Measurements from ENCODE around the gene DCBLD2. TPM values are rescaled to one million over a fixed set of nuclear protein-coding genes. Genes with fewer than 3 reads are reported as not detected.

DCBLD2 gene
- total RNA-seq, 1 donor from 2014 or later = 145 TPM

DNA sequence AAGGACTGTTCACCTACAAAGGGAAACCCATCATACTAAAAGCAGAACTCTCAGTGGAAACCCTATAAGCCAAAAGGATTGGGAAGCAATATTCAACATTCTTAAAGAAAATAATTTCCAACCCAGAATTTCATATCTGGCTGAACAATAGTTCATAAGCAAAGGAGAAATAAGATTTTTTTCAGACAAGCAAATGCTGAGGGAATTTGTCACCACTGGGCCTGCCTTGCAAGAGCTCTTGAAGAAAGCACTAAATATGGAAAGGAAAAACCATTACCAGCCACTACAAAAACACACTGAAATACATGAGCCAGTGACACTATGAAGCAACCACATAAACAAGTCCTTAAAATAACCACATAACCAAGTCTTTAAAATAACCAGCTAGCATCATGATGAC, 28.9 kb upstream of the DCBLD2 start:
- Histone ChIP-seq H2AFZ (replicated peaks) (no peak overlapping the region), H3F3A (ENCODE audit: low read depth) (no peaks in the 10 kb centered on the region), H3K9ac (no peak overlapping the region), H3K36me3 (no peaks in the 10 kb centered on the region), H3K27me3 (no peaks in the 10 kb centered on the region), H3K4me1 (no peaks in the 10 kb centered on the region), H3K27ac (no peak overlapping the region), H3K9me3 (ENCODE audit: low read depth) (no peaks in the 10 kb centered on the region), H3K4me3 (no peak overlapping the region), H3K79me2 (ENCODE audit: low read depth) (no peaks in the 10 kb centered on the region), H4K20me1 (ENCODE audit: low read depth) (no peaks in the 10 kb centered on the region), H3K4me2 (no peak overlapping the region)
- no peak for DNase-seq (ENCODE audit: low spot score)
- Mint-ChIP-seq H3K9me3 (peaks cover 24% of the 10 kb centered on the region), H3K4me3 (no peak overlapping the region), H3K4me1 (no peaks in the 10 kb centered on the region), H3K36me3 (no peaks in the 10 kb centered on the region), H3K27ac (no peak overlapping the region), H3K27me3 (ENCODE audit: insufficient read depth, low read depth) (no peaks in the 10 kb centered on the region)
- TF ChIP-seq EZH2 (IDR thresholded peaks at IDR 0.05) (no peak), EZH2phosphoT487 (IDR thresholded peaks at IDR 0.05) (no peak)
- TF ChIP-seq, protein P1, sequence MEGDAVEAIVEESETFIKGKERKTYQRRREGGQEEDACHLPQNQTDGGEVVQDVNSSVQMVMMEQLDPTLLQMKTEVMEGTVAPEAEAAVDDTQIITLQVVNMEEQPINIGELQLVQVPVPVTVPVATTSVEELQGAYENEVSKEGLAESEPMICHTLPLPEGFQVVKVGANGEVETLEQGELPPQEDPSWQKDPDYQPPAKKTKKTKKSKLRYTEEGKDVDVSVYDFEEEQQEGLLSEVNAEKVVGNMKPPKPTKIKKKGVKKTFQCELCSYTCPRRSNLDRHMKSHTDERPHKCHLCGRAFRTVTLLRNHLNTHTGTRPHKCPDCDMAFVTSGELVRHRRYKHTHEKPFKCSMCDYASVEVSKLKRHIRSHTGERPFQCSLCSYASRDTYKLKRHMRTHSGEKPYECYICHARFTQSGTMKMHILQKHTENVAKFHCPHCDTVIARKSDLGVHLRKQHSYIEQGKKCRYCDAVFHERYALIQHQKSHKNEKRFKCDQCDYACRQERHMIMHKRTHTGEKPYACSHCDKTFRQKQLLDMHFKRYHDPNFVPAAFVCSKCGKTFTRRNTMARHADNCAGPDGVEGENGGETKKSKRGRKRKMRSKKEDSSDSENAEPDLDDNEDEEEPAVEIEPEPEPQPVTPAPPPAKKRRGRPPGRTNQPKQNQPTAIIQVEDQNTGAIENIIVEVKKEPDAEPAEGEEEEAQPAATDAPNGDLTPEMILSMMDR (IDR thresholded peaks at IDR 0.05) = no peak

DNA sequence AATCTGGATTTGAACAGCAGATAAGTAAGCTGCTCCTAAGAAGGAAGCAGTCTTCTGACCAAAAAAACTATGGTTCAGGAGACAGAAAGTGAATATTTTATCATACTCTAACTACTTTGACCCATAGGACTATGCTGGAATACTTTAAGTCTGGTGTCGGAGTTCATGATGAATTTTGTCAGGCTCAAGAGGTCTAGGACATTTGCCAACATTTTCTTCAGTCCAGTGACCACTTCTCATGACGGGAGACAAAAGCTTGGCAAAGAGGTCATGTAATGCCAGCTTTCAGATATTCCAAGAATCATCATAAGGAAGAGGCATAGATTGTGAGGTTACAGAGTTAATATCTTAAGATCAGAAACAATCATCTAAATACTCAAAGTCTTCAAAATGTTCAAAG, 20.5 kb upstream of the DCBLD2 start:
- Histone ChIP-seq H3K4me2 (no peak overlapping the region), H3K79me2 (ENCODE audit: low read depth) (no peaks in the 10 kb centered on the region), H3K4me1 (no peaks in the 10 kb centered on the region), H3K4me3 (no peak overlapping the region), H3K9ac (no peak overlapping the region), H4K20me1 (ENCODE audit: low read depth) (no peaks in the 10 kb centered on the region), H3K9me3 (ENCODE audit: low read depth) (no peaks in the 10 kb centered on the region), H3K27ac (no peak overlapping the region), H2AFZ (replicated peaks) (no peak overlapping the region), H3F3A (ENCODE audit: low read depth) (no peaks in the 10 kb centered on the region), H3K36me3 (no peaks in the 10 kb centered on the region), H3K27me3 (no peaks in the 10 kb centered on the region)
- H3K36me3 Mint-ChIP-seq = no peaks in the 10 kb centered on the region
- no peak overlapping the region for H3K27ac Mint-ChIP-seq
- peaks cover 6% of the 10 kb centered on the region for H3K4me1 Mint-ChIP-seq
- H3K9me3 Mint-ChIP-seq = no peaks in the 10 kb centered on the region
- no peak overlapping the region for H3K4me3 Mint-ChIP-seq
- DNase-seq (ENCODE audit: low spot score) = no peak
- peaks cover 3% of the 10 kb centered on the region for H3K27me3 Mint-ChIP-seq (ENCODE audit: insufficient read depth, low read depth)
- TF ChIP-seq EZH2 (IDR thresholded peaks at IDR 0.05) (no peak), EZH2phosphoT487 (IDR thresholded peaks at IDR 0.05) (no peak)
- TF ChIP-seq, protein P1 (IDR thresholded peaks at IDR 0.05) = no peak

DNA sequence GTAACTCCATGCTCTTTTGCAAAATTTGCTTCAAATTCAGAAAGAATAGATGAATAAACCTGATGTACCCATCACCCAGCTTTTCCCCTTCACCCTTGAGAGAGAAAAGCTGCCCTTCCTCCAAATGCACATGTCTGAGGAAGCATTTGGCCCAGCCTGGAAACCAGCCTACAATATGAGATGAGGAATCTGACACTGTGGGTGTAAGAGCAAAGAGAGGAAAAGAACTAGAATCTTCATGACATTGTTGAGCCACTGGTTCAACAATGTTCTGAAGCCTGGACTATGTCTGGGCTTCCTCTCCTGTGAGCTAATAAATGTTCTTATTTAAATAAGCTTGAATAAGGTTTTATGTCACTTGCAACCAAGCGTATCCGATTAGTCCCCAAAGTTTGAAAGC, 18.7 kb upstream of the DCBLD2 start:
- Mint-ChIP-seq H3K27me3 (ENCODE audit: insufficient read depth, low read depth) (peaks cover 3% of the 10 kb centered on the region), H3K27ac (no peak overlapping the region), H3K4me3 (no peak overlapping the region), H3K4me1 (peaks cover 6% of the 10 kb centered on the region), H3K9me3 (no peaks in the 10 kb centered on the region), H3K36me3 (no peaks in the 10 kb centered on the region)
- Histone ChIP-seq H3K4me3 (no peak overlapping the region), H3K36me3 (no peaks in the 10 kb centered on the region), H3F3A (ENCODE audit: low read depth) (no peaks in the 10 kb centered on the region), H3K27me3 (no peaks in the 10 kb centered on the region), H3K9me3 (ENCODE audit: low read depth) (no peaks in the 10 kb centered on the region), H3K9ac (no peak overlapping the region), H3K4me1 (no peaks in the 10 kb centered on the region), H3K4me2 (no peak overlapping the region), H2AFZ (replicated peaks) (no peak overlapping the region), H4K20me1 (ENCODE audit: low read depth) (no peaks in the 10 kb centered on the region), H3K27ac (no peak overlapping the region), H3K79me2 (ENCODE audit: low read depth) (no peaks in the 10 kb centered on the region)
- TF ChIP-seq EZH2 (IDR thresholded peaks at IDR 0.05) (no peak), EZH2phosphoT487 (IDR thresholded peaks at IDR 0.05) (no peak)
- TF ChIP-seq, protein P1 (IDR thresholded peaks at IDR 0.05) = no peak
- no peak for DNase-seq (ENCODE audit: low spot score)
